Heart left ventricle (tissue), 16 donors: ENCODE measurements around the gene PDCD1. TPM values are rescaled to one million over a fixed set of nuclear protein-coding genes. Genes with fewer than 3 reads are reported as not detected.

Experiments used
- ATAC-seq, 4 donors: fragments of 200-7000 bp; cut with Tn5 transposase; one replicate each; pipeline ENCODE4 v1.9.1; 2020 to 2022; ENCODE audit warnings: moderate library complexity in 4 of 4, mild to moderate bottlenecking in 3 of 4, moderate number of reproducible peaks in 1 of 4
- DNase-seq, 5 donors: peaks; one replicate each; pipeline ENCODE4 v3.0.0-alpha.2; 2020
- H3K27ac ChIP-seq, 12 donors: fragments of 200-600 bp; sonication (generic) in 4 of 12; one replicate each; pipeline versions ENCODE4 v1.5.0 to v1.8.0; 2016 to 2022; ENCODE audit warnings: mild to moderate bottlenecking in 2 of 12
- H3K27me3 ChIP-seq, 9 donors: fragments of 200-600 bp; sonication (generic) in 2 of 9; one replicate each; pipeline versions ENCODE4 v1.5.1 to v1.8.0; 2016 to 2022; ENCODE audit warnings: mild to moderate bottlenecking in 3 of 9
- H3K36me3 ChIP-seq, 9 donors: fragments of 200-600 bp; sonication (generic) in 2 of 9; one replicate each; pipeline versions ENCODE4 v1.5.0 to v1.8.0; 2018 to 2022; ENCODE audit warnings: mild to moderate bottlenecking in 2 of 9
- H3K4me1 ChIP-seq, 12 donors: fragments of 200-600 bp; sonication (generic) in 4 of 12; one replicate each; pipeline versions ENCODE4 v1.5.0 to v1.8.0; 2016 to 2022; ENCODE audit warnings: mild to moderate bottlenecking in 3 of 12
- H3K4me3 ChIP-seq, 12 donors: fragments of 200-600 bp; sonication (generic) in 4 of 12; one replicate each; pipeline versions ENCODE4 v1.5.0 to v1.8.0; 2017 to 2022; ENCODE audit warnings: mild to moderate bottlenecking in 9 of 12, moderate library complexity in 4 of 12
- H3K9me3 ChIP-seq, 12 donors: fragments of 200-600 bp; sonication (generic) in 4 of 12; one replicate each; pipeline versions ENCODE4 v1.5.0 to v1.8.0; 2016 to 2022; ENCODE audit warnings: mild to moderate bottlenecking in 1 of 12
- POLR2A ChIP-seq, 2 donors: fragments of 450-650 bp; IDR thresholded peaks; one replicate each; pipeline ENCODE4 v1.6.1; 2017; ENCODE audit warnings: antibody characterized with exemption in 2 of 2, mild to moderate bottlenecking in 2 of 2, moderate library complexity in 2 of 2
- WGBS, 4 donors: extraction: QIAGEN DNeasy Blood & Tissue Kit in 2 of 4; methylation state at CpG; one replicate each; pipeline versions ENCODE4 v1.1.5 to v1.1.7; 2013 to 2018; 5-methylcytosine and 5-hydroxymethylcytosine counted together
- intact Hi-C, 10 donors: fragments of 100-400 bp; cut with DNase I; formaldehyde crosslinking; loops; one replicate each; pipeline versions ENCODE4 v1.11.1 to v1.14.2; 2022
- polyA plus RNA-seq, 2 donors: library from polyadenylated mRNA; stranded (reverse); fragments of 200-250 nt; gene quantifications; one replicate each; pipeline ENCODE4 v1.2.3, GENCODE V29; 2013
- total RNA-seq, 9 donors: library from RNA; depleted of rRNA in 2 of 9; stranded (reverse); fragments of >200 nt in 2 of 9; fragmentation: NEBNext Ultra II Directional in 3 of 9; extraction: Animal tissue kit (Norgen Biotek cat#: 25700) in 3 of 9; gene quantifications; one replicate each; pipeline versions ENCODE4 v1.1.0 to v1.2.4, GENCODE V29; 2016 to 2023
- TF ChIP-seq, protein P1 (sequence below), 12 donors: fragments of 200-600 bp; sonication (generic) in 4 of 12; IDR thresholded peaks; one replicate each; pipeline versions ENCODE4 v1.5.0 to v1.8.0; 2018 to 2022; ENCODE audit warnings: antibody characterized with exemption in 12 of 12, mild to moderate bottlenecking in 5 of 12
- donor health status: ischemic (EF 13 %, LVEDD 7.1; RV severe dilation, severe dysfunction).
- donor health status: healthy with polysubstance abuse.
- donor health status: DM: no; HTN: yes; CAD: no.
- donor health status: DM: no; HTN: no; CAD: no.
- donor health status: ischemic (EF 25% LVEDD 6.9; RV normal size, moderate dysfunction).
- donor health status: ischemic (EF 25% LVEDD 5.7; RV mildly dilated, moderate dysfunction).
- donor health status: healthy.
- donor health status: DM: yes; HTN: yes; CAD: no.
- donor health status: ischemic (EF 35%, LVEDD 5.7; RV mildly dilated, moderate dysfunction).
- donor health status: nonischemic (EF 11% LVEDD 7.7; RV severe dilation, severe dysfunction).
- donor health status: DM: yes; HTN: yes; CAD: no.
- donor health status: PGD.
- donor health status: ischemic (EF 29% LVEDD 5.4; RV normal size, mild dysfunction).
- donor health status: nonischemic (EF 23%, LVEDD 6.1; RV moderate dilation, normal function).

PDCD1 gene
- total and polyA plus RNA-seq, 11 donors: 0.27 to 7.6 (median 1.4) TPM

DNA sequence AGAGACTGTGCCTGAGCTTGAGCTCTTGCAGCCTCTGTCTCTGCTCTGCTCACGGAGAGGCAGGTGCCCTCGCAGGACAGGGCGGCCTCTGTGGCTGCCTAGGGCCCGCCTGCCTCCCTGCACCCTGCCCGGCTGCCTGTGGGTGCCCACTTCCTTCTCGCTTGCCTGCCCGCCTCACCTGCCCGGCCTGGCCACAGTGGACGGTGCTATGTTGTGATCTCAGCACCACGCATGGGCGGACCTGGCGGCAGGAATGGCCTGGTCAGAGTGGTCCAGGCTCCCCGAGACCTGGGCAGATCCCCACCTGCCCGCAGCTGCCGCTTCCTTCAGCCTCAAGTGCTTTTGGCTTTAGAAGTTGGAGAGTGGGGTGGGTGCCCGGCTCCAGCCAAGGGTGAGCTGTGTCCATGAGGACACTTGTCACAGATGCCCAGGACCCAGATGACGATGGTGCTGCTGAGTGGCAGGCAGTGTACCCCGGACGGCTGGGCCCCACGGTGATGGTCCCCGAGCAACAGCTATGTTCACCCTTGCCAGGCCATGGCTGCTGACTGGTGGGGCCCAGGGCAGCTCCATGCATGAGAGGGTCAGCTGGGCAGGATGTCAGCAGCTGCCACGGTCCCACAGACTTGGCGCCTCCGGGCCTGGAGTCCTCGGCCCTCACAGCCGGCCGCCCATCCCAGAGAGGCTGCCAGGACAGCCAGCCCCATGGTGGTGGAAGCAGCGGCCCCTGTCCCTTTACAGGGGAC lies 36.2 kb upstream of the PDCD1 start:
- DNase-seq (peak in 3 of 5 donors; percentile 17 to 63 (median 26)), ATAC-seq (peak in 1 of 4 donors; percentile 13)
- 89 to 90% (median 89%) methylated on average over 17 to 28 of the region's 28 CpGs for WGBS, 4 donors
- no peak for TF ChIP-seq POLR2A (IDR thresholded peaks at IDR 0.05)
- TF ChIP-seq, protein P1, sequence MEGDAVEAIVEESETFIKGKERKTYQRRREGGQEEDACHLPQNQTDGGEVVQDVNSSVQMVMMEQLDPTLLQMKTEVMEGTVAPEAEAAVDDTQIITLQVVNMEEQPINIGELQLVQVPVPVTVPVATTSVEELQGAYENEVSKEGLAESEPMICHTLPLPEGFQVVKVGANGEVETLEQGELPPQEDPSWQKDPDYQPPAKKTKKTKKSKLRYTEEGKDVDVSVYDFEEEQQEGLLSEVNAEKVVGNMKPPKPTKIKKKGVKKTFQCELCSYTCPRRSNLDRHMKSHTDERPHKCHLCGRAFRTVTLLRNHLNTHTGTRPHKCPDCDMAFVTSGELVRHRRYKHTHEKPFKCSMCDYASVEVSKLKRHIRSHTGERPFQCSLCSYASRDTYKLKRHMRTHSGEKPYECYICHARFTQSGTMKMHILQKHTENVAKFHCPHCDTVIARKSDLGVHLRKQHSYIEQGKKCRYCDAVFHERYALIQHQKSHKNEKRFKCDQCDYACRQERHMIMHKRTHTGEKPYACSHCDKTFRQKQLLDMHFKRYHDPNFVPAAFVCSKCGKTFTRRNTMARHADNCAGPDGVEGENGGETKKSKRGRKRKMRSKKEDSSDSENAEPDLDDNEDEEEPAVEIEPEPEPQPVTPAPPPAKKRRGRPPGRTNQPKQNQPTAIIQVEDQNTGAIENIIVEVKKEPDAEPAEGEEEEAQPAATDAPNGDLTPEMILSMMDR (IDR thresholded peaks at IDR 0.05): no peak
- Histone ChIP-seq H3K9me3 (no peaks in the 10 kb centered on the region), H3K36me3 (no peaks in the 10 kb centered on the region), H3K27ac (no peak overlapping the region), H3K4me1 (peaks cover 0 to 14% (median under 1%) of the 10 kb centered on the region in 12 donors), H3K4me3 (no peak overlapping the region), H3K27me3 (peaks cover 0 to 1% (median 0%) of the 10 kb centered on the region in 9 donors)
- intact Hi-C loops: no loop called here

DNA sequence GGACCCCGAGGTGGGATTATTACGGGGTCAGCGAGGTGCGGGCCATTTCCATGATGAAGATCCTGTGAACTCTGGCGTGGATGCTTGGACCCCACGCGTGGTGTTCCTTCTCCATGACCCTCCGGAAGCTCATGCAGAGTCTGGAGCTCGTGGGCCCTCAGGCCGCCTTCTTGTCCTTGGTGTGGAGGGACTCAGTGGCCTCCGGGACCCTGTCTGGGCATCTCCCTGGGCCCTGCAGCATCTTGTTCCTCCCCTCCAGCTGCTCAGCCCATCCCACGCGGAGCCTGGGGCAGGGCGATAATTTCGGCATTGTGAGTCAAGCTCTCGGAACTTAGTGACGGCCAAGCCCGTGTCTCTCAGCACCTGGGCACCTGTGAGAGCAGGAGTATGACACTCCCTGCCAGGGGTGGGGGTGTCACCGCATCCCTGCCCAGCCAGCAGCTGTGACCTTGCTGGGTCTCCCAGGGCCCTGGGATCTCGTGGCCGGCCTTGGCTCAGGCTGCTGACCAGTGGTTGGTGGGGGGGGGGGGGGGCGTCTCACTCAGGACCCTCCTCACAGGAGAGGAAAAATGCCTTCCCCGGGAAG lies 35.5 kb upstream of the PDCD1 start:
- no peaks in the 10 kb centered on the region for H3K9me3 ChIP-seq
- intact Hi-C loops: no loop called here
- H3K27ac ChIP-seq: no peak overlapping the region
- 80 to 94% (median 85%) methylated on average over 17 to 23 of the region's 23 CpGs for WGBS, 4 donors
- no peaks in the 10 kb centered on the region for H3K27me3 ChIP-seq
- TF ChIP-seq, protein P1 (IDR thresholded peaks at IDR 0.05): no peak
- no peak for TF ChIP-seq POLR2A (IDR thresholded peaks at IDR 0.05)
- ATAC-seq (no peak), DNase-seq (peak in 2 of 5 donors; percentile 16 to 49)
- peaks cover 0 to 9% (median 0%) of the 10 kb centered on the region in 12 donors for H3K4me1 ChIP-seq
- no peaks in the 10 kb centered on the region for H3K36me3 ChIP-seq
- no peak overlapping the region for H3K4me3 ChIP-seq

DNA sequence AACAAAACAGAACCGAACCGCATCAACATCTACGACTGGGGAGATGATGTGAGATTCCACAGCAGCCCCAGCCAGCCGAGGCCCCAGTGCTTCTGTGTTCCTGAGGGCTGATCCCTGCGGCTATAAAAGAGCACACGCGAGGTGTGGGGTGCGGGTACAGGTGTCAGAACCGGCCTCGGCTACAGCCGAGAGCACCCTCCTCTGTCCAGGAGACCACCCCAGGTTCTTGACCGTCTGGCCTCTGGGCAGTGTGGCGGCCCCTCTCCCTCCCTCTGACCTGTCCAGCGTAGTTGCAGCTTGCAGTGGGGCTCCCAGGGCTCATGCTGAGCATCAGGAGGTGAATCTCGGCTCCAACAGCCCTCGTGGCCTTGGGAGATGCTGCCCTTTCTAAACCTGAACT lies 34.6 kb upstream of the PDCD1 start:
- TF ChIP-seq POLR2A (IDR thresholded peaks at IDR 0.05): no peak
- TF ChIP-seq, protein P1 (IDR thresholded peaks at IDR 0.05): no peak

More for the DNA sequence above, 34.6 kb upstream of the PDCD1 start:
- Histone ChIP-seq H3K4me3 (no peak overlapping the region), H3K27ac (no peak overlapping the region), H3K4me1 (peaks cover 0 to 4% (median 0%) of the 10 kb centered on the region in 12 donors), H3K36me3 (no peaks in the 10 kb centered on the region), H3K27me3 (no peaks in the 10 kb centered on the region), H3K9me3 (no peaks in the 10 kb centered on the region)
- DNase-seq: peak in 2 of 5 donors; percentile 24 to 40
- intact Hi-C loops: no loop called here
- no peak for ATAC-seq
- WGBS, 4 donors: 84 to 89% (median 88%) methylated on average over 14 to 16 of the region's 16 CpGs
